Prostate gland (tissue), 2 donors: ENCODE measurements around the gene JDP2. TPM values are rescaled to one million over a fixed set of nuclear protein-coding genes. Genes with fewer than 3 reads are reported as not detected.

ENCODE experiments used
- DNase-seq: peaks from one replicate; pipeline ENCODE4 v3.0.0-alpha.2; 2019; ENCODE audit warnings: low spot score
- H3K27ac ChIP-seq, 2 donors: fragments of 200-600 bp; sonication (generic); 2 replicates each; pipeline ENCODE4 v1.5.1; 2017 to 2019
- H3K27me3 ChIP-seq: fragments of 200-600 bp; sonication (generic); replicated peaks from 2 replicates; pipeline ENCODE4 v1.5.1; 2019; ENCODE audit not compliant: insufficient read depth
- H3K36me3 ChIP-seq, 2 donors: fragments of 200-600 bp; sonication (generic); 1 replicate in 1 of 2; 2 replicates in 1 of 2; pipeline versions ENCODE4 v1.5.1 to v1.8.1; 2017 to 2019
- H3K4me1 ChIP-seq: fragments of 200-600 bp; sonication (generic); replicated peaks from 2 replicates; pipeline ENCODE4 v1.5.1; 2019
- H3K4me3 ChIP-seq, 2 donors: fragments of 200-600 bp; sonication (generic); 2 replicates each; pipeline ENCODE4 v1.5.1; 2017 to 2019
- H3K9me3 ChIP-seq: fragments of 200-600 bp; sonication (generic); 2 replicates; pipeline ENCODE4 v1.5.1; 2017
- CTCF ChIP-seq, 4 experiments: fragments of 200-600 bp in 2 of 4; fragments of 450-650 bp in 2 of 4; sonication (generic) in 2 of 4; IDR thresholded peaks; 1 replicate in 3 of 4; 2 replicates in 1 of 4; pipeline ENCODE4 v1.5.1; 2016 to 2019; ENCODE audit warnings: antibody characterized with exemption in 4 of 4, mild to moderate bottlenecking in 2 of 4, moderate library complexity in 2 of 4
- POLR2A ChIP-seq: fragments of 450-650 bp; IDR thresholded peaks from one replicate; pipeline ENCODE4 v1.6.1; 2016; ENCODE audit warnings: antibody characterized with exemption, mild to moderate bottlenecking
- POLR2AphosphoS5 ChIP-seq: sonication (generic); formaldehyde crosslinking; IDR thresholded peaks from one replicate; pipeline ENCODE4 v1.6.1; 2017; ENCODE audit warnings: antibody characterized with exemption
- WGBS: methylation state at CpG from one replicate; pipeline ENCODE4 v1.1.5; 2018; 5-methylcytosine and 5-hydroxymethylcytosine counted together
- intact Hi-C: fragments of 100-400 bp; cut with DNase I; formaldehyde crosslinking; loops from one replicate; pipeline ENCODE4 v1.14.2; 2022
- total RNA-seq, 2 donors: library from RNA; depleted of rRNA; stranded (reverse); fragments of >200 nt; gene quantifications; one replicate each; pipeline ENCODE4 v1.1.0, GENCODE V29; 2016

JDP2 gene
- total RNA-seq, 2 donors from 2014 or later, result 27.1 to 34.0 TPM

- Histone ChIP-seq H3K36me3 (no peaks in the 10 kb centered on the region), H3K9me3 (no peaks in the 10 kb centered on the region), H3K4me1 (peaks cover 24% of the 10 kb centered on the region), H3K27ac (peak overlapping the region in 1 of 2 donors; percentile 38), H3K4me3 (no peak overlapping the region), H3K27me3 (no peaks in the 10 kb centered on the region)
- TF ChIP-seq CTCF (IDR thresholded peaks at IDR 0.05) (peak in 1 of 4 experiments; percentile 39), POLR2A (no peak), POLR2AphosphoS5 (peak; percentile 70)
- peak; percentile 84 for DNase-seq
- intact Hi-C loops, result no loop called here
- 57% methylated on average over 9 of the region's 9 CpGs for WGBS
These were observed 22.8 kb downstream of the JDP2 start for GRCh38 chr14:75450381-75451276.

- H3K4me3 ChIP-seq, result no peak overlapping the region
- no peaks in the 10 kb centered on the region for H3K27me3 ChIP-seq
- no peak for DNase-seq
- H3K9me3 ChIP-seq, result no peaks in the 10 kb centered on the region
- H3K36me3 ChIP-seq, result no peaks in the 10 kb centered on the region
- TF ChIP-seq CTCF (IDR thresholded peaks at IDR 0.05) (no peak), POLR2AphosphoS5 (no peak), POLR2A (no peak)
- intact Hi-C loops, result loop anchor here (2.0 kb wide), 1 partner anchor 26 kb away; no protein-coding TSS in a partner anchor
- 56% methylated on average over 4 of the region's 4 CpGs for WGBS
- H3K4me1 ChIP-seq, result peaks cover 24% of the 10 kb centered on the region
- peak overlapping the region; percentile 37 to 69 for H3K27ac ChIP-seq
These were observed 24.5 kb downstream of the JDP2 start for GRCh38 chr14:75452324-75452723.

GRCh38 chr14:75452900-75453816 lies 25.3 kb downstream of the JDP2 start:
- H3K36me3 ChIP-seq, result no peaks in the 10 kb centered on the region
- peak overlapping the region; percentile 37 to 69 for H3K27ac ChIP-seq
- H3K9me3 ChIP-seq, result no peaks in the 10 kb centered on the region
- H3K27me3 ChIP-seq, result no peaks in the 10 kb centered on the region
- no peak overlapping the region for H3K4me3 ChIP-seq
- intact Hi-C loops, result loop anchor here (2.0 kb wide), 1 partner anchor 26 kb away; no protein-coding TSS in a partner anchor
- peaks cover 24% of the 10 kb centered on the region for H3K4me1 ChIP-seq
- DNase-seq, result peak; percentile 64
- 21% methylated on average over 14 of the region's 14 CpGs for WGBS
- TF ChIP-seq POLR2AphosphoS5 (peak; percentile 64), CTCF (IDR thresholded peaks at IDR 0.05) (no peak)

GRCh38 chr14:75453817-75454434 lies 26.1 kb downstream of the JDP2 start:
- no peaks in the 10 kb centered on the region for H3K27me3 ChIP-seq
- no peak for DNase-seq
- H3K4me1 ChIP-seq, result peaks cover 24% of the 10 kb centered on the region
- TF ChIP-seq POLR2AphosphoS5 (no peak), POLR2A (no peak), CTCF (IDR thresholded peaks at IDR 0.05) (no peak)
- intact Hi-C loops, result loop anchor here (2.0 kb wide), 1 partner anchor 27 kb away; no protein-coding TSS in a partner anchor
- peak overlapping the region; percentile 37 to 69 for H3K27ac ChIP-seq
- H3K9me3 ChIP-seq, result no peaks in the 10 kb centered on the region
- no peaks in the 10 kb centered on the region for H3K36me3 ChIP-seq
- 87% methylated on average over 14 of the region's 14 CpGs for WGBS
- no peak overlapping the region for H3K4me3 ChIP-seq
